ENCODE measurements around the gene IL18RAP. TPM values are rescaled to one million over a fixed set of nuclear protein-coding genes. Genes with fewer than 3 reads are reported as not detected.

Gene IL18RAP, protein sequence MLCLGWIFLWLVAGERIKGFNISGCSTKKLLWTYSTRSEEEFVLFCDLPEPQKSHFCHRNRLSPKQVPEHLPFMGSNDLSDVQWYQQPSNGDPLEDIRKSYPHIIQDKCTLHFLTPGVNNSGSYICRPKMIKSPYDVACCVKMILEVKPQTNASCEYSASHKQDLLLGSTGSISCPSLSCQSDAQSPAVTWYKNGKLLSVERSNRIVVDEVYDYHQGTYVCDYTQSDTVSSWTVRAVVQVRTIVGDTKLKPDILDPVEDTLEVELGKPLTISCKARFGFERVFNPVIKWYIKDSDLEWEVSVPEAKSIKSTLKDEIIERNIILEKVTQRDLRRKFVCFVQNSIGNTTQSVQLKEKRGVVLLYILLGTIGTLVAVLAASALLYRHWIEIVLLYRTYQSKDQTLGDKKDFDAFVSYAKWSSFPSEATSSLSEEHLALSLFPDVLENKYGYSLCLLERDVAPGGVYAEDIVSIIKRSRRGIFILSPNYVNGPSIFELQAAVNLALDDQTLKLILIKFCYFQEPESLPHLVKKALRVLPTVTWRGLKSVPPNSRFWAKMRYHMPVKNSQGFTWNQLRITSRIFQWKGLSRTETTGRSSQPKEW
- under 0.01 TPM in 1 of 2 replicates, not detected in the other for total RNA-seq

DNA sequence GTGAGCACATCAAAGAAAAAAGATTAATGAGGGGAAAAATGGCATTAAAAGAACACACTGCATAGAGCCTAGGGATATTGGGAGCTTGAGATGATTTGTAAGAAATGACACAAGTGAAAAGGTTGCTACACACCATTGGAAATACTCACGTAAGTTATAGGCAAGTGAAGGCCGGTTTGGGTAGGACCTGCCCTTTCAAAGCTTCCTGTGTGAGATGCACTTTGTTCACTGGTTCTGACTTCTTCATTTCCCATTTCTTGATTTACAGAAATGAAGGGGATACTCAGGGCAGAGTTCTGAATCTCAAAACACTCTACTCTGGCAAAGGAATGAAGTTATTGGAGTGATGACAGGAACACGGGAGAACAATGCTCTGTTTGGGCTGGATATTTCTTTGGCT is at the start of gene IL18RAP:
Gene IL18RAP, plus strand, starts transcription at position 251 of the 400 bp plus-strand sequence. Its CDS starts 118 bp downstream, at position 369.

DNA sequence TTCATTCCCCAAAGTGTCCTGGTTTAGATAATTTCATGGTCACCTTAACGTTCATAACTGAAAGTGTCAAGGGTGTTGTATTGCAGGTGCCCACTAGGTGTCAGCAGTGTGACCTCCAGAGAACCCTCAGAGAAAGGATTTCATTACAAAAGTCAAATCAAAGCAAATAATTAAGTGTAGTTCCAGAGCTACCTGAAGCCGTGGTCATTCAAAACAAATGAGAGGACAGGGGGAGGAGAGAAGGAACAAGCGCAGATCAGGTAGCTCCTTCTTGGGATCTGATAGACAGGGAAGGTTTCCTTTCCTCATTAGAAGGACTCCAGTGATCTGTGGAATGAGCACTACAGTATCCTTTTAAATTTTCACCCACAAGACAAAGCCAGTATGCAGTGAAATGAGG is 50.1 kb downstream of the IL18RAP start, which contains the start of gene SLC9A4:
Gene SLC9A4, plus strand, starts transcription at position 207 of the 400 bp plus-strand sequence. CDS start 534 bp downstream, outside the sequence.

Other genes with a start within 250 kb of the IL18RAP start
- not detected in 2 replicates for gene IL1RL2, start 236.1 kb upstream of the IL18RAP start, total RNA-seq
- gene IL1RL1, start 111.6 kb upstream of the IL18RAP start, total RNA-seq: 3.1 and 3.3 TPM in 2 replicates
- gene IL18R1, start 67.4 kb upstream of the IL18RAP start, total RNA-seq: 0.65 and 0.82 TPM in 2 replicates
- gene SLC9A4, start 50.1 kb downstream of the IL18RAP start, total RNA-seq: under 0.01 TPM in 2 replicates
- gene SLC9A2, start 196.4 kb downstream of the IL18RAP start, total RNA-seq: under 0.01 TPM in 2 replicates

All from bladder microvascular endothelial cell (primary cell).